HEK293T (cell line): ENCODE data around the gene DCDC1.

Experiments used
- BHLHE40 ChIP-seq: fragments of 450-650 bp; IDR thresholded peaks from 2 replicates; pipeline ENCODE4 v1.6.1; 2016; ENCODE audit warnings: mild to moderate bottlenecking, moderate library complexity, borderline replicate concordance
- ELF4 ChIP-seq: fragments of 450-650 bp; IDR thresholded peaks from 2 replicates; pipeline ENCODE4 v1.6.1; 2017; ENCODE audit warnings: antibody characterized with exemption
- FOXA1 ChIP-seq: fragments of 450-650 bp; IDR thresholded peaks from 2 replicates; pipeline ENCODE4 v1.6.1; 2016; ENCODE audit warnings: mild to moderate bottlenecking
- HDGF ChIP-seq: fragments of 450-650 bp; IDR thresholded peaks from 2 replicates; pipeline ENCODE4 v1.6.1; 2017; ENCODE audit warnings: antibody characterized with exemption, borderline replicate concordance
- LEF1 ChIP-seq: fragments of 450-650 bp; IDR thresholded peaks from 2 replicates; pipeline ENCODE4 v1.6.1; 2017; ENCODE audit warnings: mild to moderate bottlenecking, borderline replicate concordance
- SP1 ChIP-seq: fragments of 450-650 bp; IDR thresholded peaks from 2 replicates; pipeline ENCODE4 v1.6.1; 2017
- SUZ12 ChIP-seq: fragments of 450-650 bp; IDR thresholded peaks from 2 replicates; pipeline ENCODE4 v1.6.1; 2016; ENCODE audit warnings: mild to moderate bottlenecking
- TF ChIP-seq, protein P1 (sequence below): fragments of 450-650 bp; IDR thresholded peaks from 2 replicates; pipeline ENCODE4 v1.6.1; 2016

DNA sequence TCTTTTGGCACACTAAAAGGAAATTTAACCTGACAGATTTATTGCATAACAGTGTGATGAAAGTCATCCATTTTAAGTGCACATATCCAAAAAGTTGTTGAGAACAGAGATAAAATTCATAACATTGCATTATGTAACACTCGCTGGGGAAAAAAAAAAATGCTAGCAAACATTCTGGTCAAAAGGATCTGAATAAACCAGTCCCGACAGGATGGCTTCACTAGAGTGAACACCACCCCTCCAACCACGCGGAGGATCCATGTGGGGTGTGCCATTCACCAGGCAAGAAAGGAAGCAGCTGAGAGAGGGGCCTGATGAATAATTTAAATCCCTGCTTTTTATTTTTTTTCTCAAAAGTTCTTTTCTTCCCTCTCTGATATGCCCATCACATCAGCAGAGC is 258.7 kb downstream of the DCDC1 start:
- TF ChIP-seq, protein P1, sequence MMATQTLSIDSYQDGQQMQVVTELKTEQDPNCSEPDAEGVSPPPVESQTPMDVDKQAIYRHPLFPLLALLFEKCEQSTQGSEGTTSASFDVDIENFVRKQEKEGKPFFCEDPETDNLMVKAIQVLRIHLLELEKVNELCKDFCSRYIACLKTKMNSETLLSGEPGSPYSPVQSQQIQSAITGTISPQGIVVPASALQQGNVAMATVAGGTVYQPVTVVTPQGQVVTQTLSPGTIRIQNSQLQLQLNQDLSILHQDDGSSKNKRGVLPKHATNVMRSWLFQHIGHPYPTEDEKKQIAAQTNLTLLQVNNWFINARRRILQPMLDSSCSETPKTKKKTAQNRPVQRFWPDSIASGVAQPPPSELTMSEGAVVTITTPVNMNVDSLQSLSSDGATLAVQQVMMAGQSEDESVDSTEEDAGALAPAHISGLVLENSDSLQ, result no peak
- TF ChIP-seq ELF4 (no peak), SP1 (no peak), BHLHE40 (no peak), SUZ12 (no peak), HDGF (no peak), LEF1 (no peak), FOXA1 (no peak)
